ENCODE data around the gene KRTAP6-2. TPM values are rescaled to one million over a fixed set of nuclear protein-coding genes. Genes with fewer than 3 reads are reported as not detected.

The KRTAP6-2 gene
- total and polyA plus RNA-seq, 2 donors (not counting 1 experiment from before 2014, with no cell fraction given) = not detected

- ChIA-PET CTCF (no interaction called here), POLR2A (no interaction called here)
- DNase-seq = no peak
- H4K20me1 ChIP-seq (ENCODE audit: control insufficient read depth, insufficient read depth, low read length, poor library complexity, severe bottlenecking) = no peaks in the 10 kb centered on the region
- H3K27ac ChIP-seq (ENCODE audit: low read length in 2 of 2) = no peak within 1 kb of the TSS
- no peak within 1 kb of the TSS for H2AFZ ChIP-seq (ENCODE audit: insufficient read depth, low read depth, low read length, poor library complexity, severe bottlenecking)
- no peaks in the 10 kb centered on the region for H3K79me2 ChIP-seq (ENCODE audit: control insufficient read depth, insufficient read depth, low read length)
- no peak for ATAC-seq (ENCODE audit: low read depth)
- intact Hi-C loops (cut with micrococcal nuclease) = no loop called here
- H3K4me1 ChIP-seq (ENCODE audit: control insufficient read depth in 2 of 2, insufficient read depth in 2 of 2, low read length in 2 of 2) = no peaks in the 10 kb centered on the region
- no peak within 1 kb of the TSS for H3K4me2 ChIP-seq (replicated peaks; ENCODE audit: low read depth, low read length, poor library complexity, severe bottlenecking)
- H3K9me3 ChIP-seq (ENCODE audit: control extremely low read depth in 1 of 3, control insufficient read depth in 2 of 3, insufficient read depth in 1 of 3, low read length in 2 of 3) = peaks cover 0 to 2% (median 0%) of the 10 kb centered on the region in 3 donors
- no peaks in the 10 kb centered on the region for H3K27me3 ChIP-seq (replicated peaks in 1 of 4; ENCODE audit: control extremely low read depth in 1 of 4, control insufficient read depth in 3 of 4, insufficient read depth in 4 of 4, low read length in 3 of 4)
- H3K27ac Mint-ChIP-seq = no peak within 1 kb of the TSS
- H3K27me3 Mint-ChIP-seq = no peaks in the 10 kb centered on the region
- no peak for TF ChIP-seq EZH2 (IDR thresholded peaks at IDR 0.05; ENCODE audit: borderline replicate concordance, insufficient read depth, low read depth, low read length, poor library complexity, severe bottlenecking)
- TF ChIP-seq CTCF (IDR thresholded peaks at IDR 0.05) = no peak
- H3K36me3 ChIP-seq (replicated peaks in 1 of 2; ENCODE audit: control extremely low read depth in 1 of 2, control insufficient read depth in 1 of 2, extremely low read depth in 1 of 2, insufficient read depth in 2 of 2, low read length in 1 of 2) = no peaks in the 10 kb centered on the region
- no peaks in the 10 kb centered on the region for H3K4me1 Mint-ChIP-seq
- H3K9me3 Mint-ChIP-seq (ENCODE audit: insufficient read depth) = peaks cover 4% of the 10 kb centered on the region
- WGBS (ENCODE audit: insufficient coverage) = no CpG with 5 or more reads among the region's 1 CpG
- no peak within 1 kb of the TSS for H3K9ac ChIP-seq (ENCODE audit: low read length)
- H3K4me3 ChIP-seq (ENCODE audit: control extremely low read depth in 1 of 5, extremely low read depth in 1 of 5, insufficient read depth in 1 of 5, low read depth in 2 of 5, low read length in 4 of 5) = no peak within 1 kb of the TSS
- no peak within 1 kb of the TSS for H3K4me3 Mint-ChIP-seq
Observed at GRCh38 chr21:30600787-30601186, 2.1 kb upstream of the KRTAP6-2 start, which contains the start of gene KRTAP22-1. Gene KRTAP22-1 (plus strand): TSS chr21:30601087.

- Mint-ChIP-seq H3K27ac (no peak within 1 kb of the TSS), H3K27me3 (no peaks in the 10 kb centered on the region), H3K9me3 (ENCODE audit: insufficient read depth) (peaks cover 5% of the 10 kb centered on the region), H3K4me1 (no peaks in the 10 kb centered on the region), H3K4me3 (no peak within 1 kb of the TSS)
- no peaks in the 10 kb centered on the region for H4K20me1 ChIP-seq (ENCODE audit: control insufficient read depth, insufficient read depth, low read length, poor library complexity, severe bottlenecking)
- H3K9ac ChIP-seq (ENCODE audit: low read length) = no peak within 1 kb of the TSS
- POLR2A ChIA-PET = no interaction called here
- no peak within 1 kb of the TSS for H3K4me3 ChIP-seq (ENCODE audit: control extremely low read depth in 1 of 5, extremely low read depth in 1 of 5, insufficient read depth in 1 of 5, low read depth in 2 of 5, low read length in 4 of 5)
- CTCF ChIA-PET = no interaction called here
- no peak within 1 kb of the TSS for H3K4me2 ChIP-seq (replicated peaks; ENCODE audit: low read depth, low read length, poor library complexity, severe bottlenecking)
- ATAC-seq (ENCODE audit: low read depth) (no peak), DNase-seq (no peak)
- intact Hi-C loops (cut with micrococcal nuclease) = no loop called here
- H2AFZ ChIP-seq (ENCODE audit: insufficient read depth, low read depth, low read length, poor library complexity, severe bottlenecking) = no peak within 1 kb of the TSS
- no peaks in the 10 kb centered on the region for H3K4me1 ChIP-seq (ENCODE audit: control insufficient read depth in 2 of 2, insufficient read depth in 2 of 2, low read length in 2 of 2)
- no peaks in the 10 kb centered on the region for H3K36me3 ChIP-seq (replicated peaks in 1 of 2; ENCODE audit: control extremely low read depth in 1 of 2, control insufficient read depth in 1 of 2, extremely low read depth in 1 of 2, insufficient read depth in 2 of 2, low read length in 1 of 2)
- no peaks in the 10 kb centered on the region for H3K79me2 ChIP-seq (ENCODE audit: control insufficient read depth, insufficient read depth, low read length)
- WGBS (ENCODE audit: insufficient coverage) = 94% methylated on average over 2 of the region's 4 CpGs
- TF ChIP-seq EZH2 (IDR thresholded peaks at IDR 0.05; ENCODE audit: borderline replicate concordance, insufficient read depth, low read depth, low read length, poor library complexity, severe bottlenecking) = no peak
- no peak for TF ChIP-seq CTCF (IDR thresholded peaks at IDR 0.05)
- peaks cover 0 to 4% (median 3%) of the 10 kb centered on the region in 3 donors for H3K9me3 ChIP-seq (ENCODE audit: control extremely low read depth in 1 of 3, control insufficient read depth in 2 of 3, insufficient read depth in 1 of 3, low read length in 2 of 3)
- H3K27ac ChIP-seq (ENCODE audit: low read length in 2 of 2) = no peak within 1 kb of the TSS
- H3K27me3 ChIP-seq (replicated peaks in 1 of 4; ENCODE audit: control extremely low read depth in 1 of 4, control insufficient read depth in 3 of 4, insufficient read depth in 4 of 4, low read length in 3 of 4) = no peaks in the 10 kb centered on the region
Observed at GRCh38 chr21:30592140-30592539, 6.6 kb downstream of the KRTAP6-2 start, which contains the start of gene KRTAP6-3. Gene KRTAP6-3 (plus strand): TSS chr21:30592440. CDS start chr21:30592446, 6 bp downstream.
